Ishikawa (cell line): ENCODE results near the gene ZSWIM4.

ENCODE experiments used
- CREB1 ChIP-seq: IDR thresholded peaks from 2 replicates; pipeline ENCODE4 v1.6.1; 2012; ENCODE audit warnings: low read depth
- EP300 ChIP-seq: IDR thresholded peaks from 2 replicates; pipeline ENCODE4 v1.6.1; 2012; ENCODE audit warnings: borderline replicate concordance
- TAF1 ChIP-seq: IDR thresholded peaks from 2 replicates; pipeline ENCODE4 v1.6.1; 2012; ENCODE audit warnings: low read depth, mild to moderate bottlenecking
- TCF12 ChIP-seq: IDR thresholded peaks from 2 replicates; pipeline ENCODE4 v1.6.1; 2012; ENCODE audit warnings: low read depth
- YY1 ChIP-seq: IDR thresholded peaks from 2 replicates; pipeline ENCODE4 v1.6.1; 2012; ENCODE audit warnings: low read depth

DNA sequence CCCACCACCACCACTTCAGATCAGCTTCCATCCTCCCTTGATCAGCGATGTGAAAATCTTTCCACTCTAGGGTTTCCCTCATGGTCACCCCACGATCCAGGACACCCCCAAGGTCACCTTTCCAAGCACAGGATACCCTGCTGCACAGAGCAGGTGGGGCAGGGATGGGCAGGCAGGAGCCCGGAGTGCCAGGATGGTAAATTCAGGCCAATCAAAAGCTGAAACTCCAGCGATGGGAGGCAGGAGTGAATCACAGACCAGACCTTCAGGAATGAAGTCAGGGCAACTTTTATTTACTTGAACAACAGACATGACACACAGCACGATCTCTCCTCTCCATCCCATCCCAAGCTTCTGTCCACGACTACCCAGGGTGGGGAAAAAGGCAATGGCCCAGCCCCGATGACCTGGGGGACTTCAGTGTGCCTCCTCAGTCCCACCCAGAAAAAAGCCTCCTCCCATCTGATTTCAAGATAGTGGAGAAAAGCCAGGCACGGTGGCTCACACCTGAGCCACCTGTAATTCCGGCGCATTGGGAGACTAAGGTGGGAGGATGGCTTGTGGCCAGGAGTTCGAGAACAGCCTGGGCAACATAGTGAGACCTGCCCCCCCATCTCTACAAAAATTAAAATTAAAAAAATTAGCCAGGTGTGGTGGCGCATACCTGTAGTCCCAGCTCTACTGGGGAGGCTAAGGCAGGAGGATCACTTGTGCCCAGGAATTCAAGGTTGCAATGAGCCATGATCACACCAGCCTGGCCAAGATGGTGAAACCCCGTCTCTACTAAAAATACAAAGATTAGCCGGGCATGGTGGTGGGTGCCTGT, 39.2 kb downstream of the ZSWIM4 start:
- TF ChIP-seq TCF12: no peak
- TF ChIP-seq YY1: no peak
- no peak for TF ChIP-seq EP300
- no peak for TF ChIP-seq TAF1
- TF ChIP-seq CREB1: no peak
